ENCODE measurements around the gene SETDB1.

Gene SETDB1

DNA sequence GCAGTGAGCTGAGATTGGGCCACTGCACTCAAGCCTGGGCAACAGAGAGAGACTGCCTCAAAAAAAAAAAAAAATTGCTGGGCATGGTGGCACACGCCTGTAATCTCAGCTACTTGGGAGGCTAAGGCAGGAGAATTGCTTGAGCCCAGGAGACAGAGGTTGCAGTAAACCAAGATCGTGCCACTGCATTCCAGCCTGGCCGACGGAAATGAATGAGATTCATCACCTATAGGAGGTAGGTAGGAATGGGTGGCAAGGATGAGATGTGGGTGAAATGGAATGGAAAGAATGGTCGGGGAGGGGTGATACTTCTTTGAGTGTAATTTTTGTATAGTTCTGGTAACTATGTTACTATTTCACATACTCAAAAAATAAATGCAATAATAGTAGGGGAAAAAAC, 23.8 kb upstream of the SETDB1 start:
- no peak for TF ChIP-seq SPI1 (IDR thresholded peaks at IDR 0.05; ENCODE audit: borderline replicate concordance, low read depth)
- TF ChIP-seq POLR2AphosphoS5 (IDR thresholded peaks at IDR 0.05; ENCODE audit: low read depth) = no peak
- TF ChIP-seq, protein P1, sequence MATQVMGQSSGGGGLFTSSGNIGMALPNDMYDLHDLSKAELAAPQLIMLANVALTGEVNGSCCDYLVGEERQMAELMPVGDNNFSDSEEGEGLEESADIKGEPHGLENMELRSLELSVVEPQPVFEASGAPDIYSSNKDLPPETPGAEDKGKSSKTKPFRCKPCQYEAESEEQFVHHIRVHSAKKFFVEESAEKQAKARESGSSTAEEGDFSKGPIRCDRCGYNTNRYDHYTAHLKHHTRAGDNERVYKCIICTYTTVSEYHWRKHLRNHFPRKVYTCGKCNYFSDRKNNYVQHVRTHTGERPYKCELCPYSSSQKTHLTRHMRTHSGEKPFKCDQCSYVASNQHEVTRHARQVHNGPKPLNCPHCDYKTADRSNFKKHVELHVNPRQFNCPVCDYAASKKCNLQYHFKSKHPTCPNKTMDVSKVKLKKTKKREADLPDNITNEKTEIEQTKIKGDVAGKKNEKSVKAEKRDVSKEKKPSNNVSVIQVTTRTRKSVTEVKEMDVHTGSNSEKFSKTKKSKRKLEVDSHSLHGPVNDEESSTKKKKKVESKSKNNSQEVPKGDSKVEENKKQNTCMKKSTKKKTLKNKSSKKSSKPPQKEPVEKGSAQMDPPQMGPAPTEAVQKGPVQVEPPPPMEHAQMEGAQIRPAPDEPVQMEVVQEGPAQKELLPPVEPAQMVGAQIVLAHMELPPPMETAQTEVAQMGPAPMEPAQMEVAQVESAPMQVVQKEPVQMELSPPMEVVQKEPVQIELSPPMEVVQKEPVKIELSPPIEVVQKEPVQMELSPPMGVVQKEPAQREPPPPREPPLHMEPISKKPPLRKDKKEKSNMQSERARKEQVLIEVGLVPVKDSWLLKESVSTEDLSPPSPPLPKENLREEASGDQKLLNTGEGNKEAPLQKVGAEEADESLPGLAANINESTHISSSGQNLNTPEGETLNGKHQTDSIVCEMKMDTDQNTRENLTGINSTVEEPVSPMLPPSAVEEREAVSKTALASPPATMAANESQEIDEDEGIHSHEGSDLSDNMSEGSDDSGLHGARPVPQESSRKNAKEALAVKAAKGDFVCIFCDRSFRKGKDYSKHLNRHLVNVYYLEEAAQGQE (IDR thresholded peaks at IDR 0.05; ENCODE audit: insufficient replicate concordance, low read depth) = no peak
- TF ChIP-seq GABPA (IDR thresholded peaks at IDR 0.05; ENCODE audit: low read depth) = no peak
- no peak for TF ChIP-seq CTCF (IDR thresholded peaks at IDR 0.05; ENCODE audit: insufficient read depth, low read length)

DNA sequence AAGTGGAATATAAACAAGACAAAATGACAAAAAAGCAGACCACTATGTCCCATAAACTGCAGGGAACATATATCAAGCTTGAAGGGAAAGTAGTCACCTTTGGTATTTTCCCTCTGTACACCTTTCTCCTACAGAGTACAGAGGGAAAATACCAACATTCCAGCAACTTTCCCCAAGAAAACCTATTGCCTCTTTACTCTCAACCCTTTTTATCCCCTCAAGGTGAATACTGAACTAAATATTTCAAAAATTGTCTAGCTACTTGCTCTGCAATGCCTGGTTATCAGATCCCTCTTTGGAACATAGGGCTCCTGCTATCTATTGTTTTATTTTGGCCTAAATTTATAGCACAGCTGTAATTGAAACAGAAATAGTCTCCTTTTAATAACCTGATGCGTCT, 23.4 kb upstream of the SETDB1 start:
- no peaks in the 10 kb centered on the region for H3K27me3 ChIP-seq (ENCODE audit: insufficient read depth, poor library complexity, severe bottlenecking)
- H3K4me3 ChIP-seq (replicated peaks; ENCODE audit: insufficient read depth, low read length) = no peak overlapping the region
- no peak for DNase-seq (ENCODE audit: low read depth in 1 of 2, low spot score in 1 of 2)
- TF ChIP-seq, protein P1 (IDR thresholded peaks at IDR 0.05; ENCODE audit: insufficient replicate concordance, low read depth) = no peak
- TF ChIP-seq GABPA (IDR thresholded peaks at IDR 0.05; ENCODE audit: low read depth) (no peak), POLR2AphosphoS5 (IDR thresholded peaks at IDR 0.05; ENCODE audit: low read depth) (no peak), CTCF (IDR thresholded peaks at IDR 0.05; ENCODE audit: insufficient read depth, low read length) (no peak), SPI1 (IDR thresholded peaks at IDR 0.05; ENCODE audit: borderline replicate concordance, low read depth) (no peak)
- H3K27ac ChIP-seq (replicated peaks) = no peak overlapping the region

More for the DNA sequence above, 23.8 kb upstream of the SETDB1 start:
- no peaks in the 10 kb centered on the region for H3K27me3 ChIP-seq (ENCODE audit: insufficient read depth, poor library complexity, severe bottlenecking)
- DNase-seq (ENCODE audit: low read depth in 1 of 2, low spot score in 1 of 2) = no peak
- H3K4me3 ChIP-seq (replicated peaks; ENCODE audit: insufficient read depth, low read length) = no peak overlapping the region
- no peak overlapping the region for H3K27ac ChIP-seq (replicated peaks)

DNA sequence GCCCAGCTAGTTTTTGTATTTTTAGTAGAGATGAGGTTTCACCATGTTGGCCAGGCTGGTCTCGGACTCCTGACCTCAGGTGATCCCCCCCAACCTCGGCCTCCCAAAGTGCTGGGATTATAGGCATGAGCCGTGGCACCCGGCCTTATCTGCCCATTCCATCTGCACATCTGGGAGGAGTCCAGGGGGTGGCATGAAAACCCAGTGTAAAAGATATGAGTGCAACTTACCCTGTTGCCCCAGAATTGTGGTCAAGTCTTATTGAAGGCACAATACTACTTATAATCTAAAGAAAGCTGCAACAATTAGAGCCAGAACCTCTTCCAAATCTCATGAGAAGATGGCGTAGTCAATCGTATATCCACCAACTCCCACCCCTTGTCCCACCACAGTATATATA, 20.9 kb upstream of the SETDB1 start:
- Histone ChIP-seq H3K27me3 (ENCODE audit: insufficient read depth, poor library complexity, severe bottlenecking) (no peaks in the 10 kb centered on the region), H3K27ac (replicated peaks) (no peak overlapping the region), H3K4me3 (replicated peaks; ENCODE audit: insufficient read depth, low read length) (no peak overlapping the region)
- TF ChIP-seq POLR2AphosphoS5 (IDR thresholded peaks at IDR 0.05; ENCODE audit: low read depth) (no peak), SPI1 (IDR thresholded peaks at IDR 0.05; ENCODE audit: borderline replicate concordance, low read depth) (no peak), GABPA (IDR thresholded peaks at IDR 0.05; ENCODE audit: low read depth) (no peak), CTCF (IDR thresholded peaks at IDR 0.05; ENCODE audit: insufficient read depth, low read length) (no peak)
- TF ChIP-seq, protein P1 (IDR thresholded peaks at IDR 0.05; ENCODE audit: insufficient replicate concordance, low read depth) = no peak
- no peak for DNase-seq (ENCODE audit: low read depth in 1 of 2, low spot score in 1 of 2)

All from HL-60 (cell line).